ENCODE data around the gene ARHGAP10.
A peak's percentile ranks its signal among the peaks of the same experiment; 100 is the strongest.
"Not testable (repeated sequence)": the region's sequence is repeated elsewhere in the genome, so short reads cannot be mapped to it uniquely, and the experiment has no call there.

The ARHGAP10 gene

GRCh38 chr4:147853706-147854105 is 121.8 kb downstream of the ARHGAP10 start:
- DNase-seq (ENCODE audit: low read depth, low spot score): no peak

DNA sequence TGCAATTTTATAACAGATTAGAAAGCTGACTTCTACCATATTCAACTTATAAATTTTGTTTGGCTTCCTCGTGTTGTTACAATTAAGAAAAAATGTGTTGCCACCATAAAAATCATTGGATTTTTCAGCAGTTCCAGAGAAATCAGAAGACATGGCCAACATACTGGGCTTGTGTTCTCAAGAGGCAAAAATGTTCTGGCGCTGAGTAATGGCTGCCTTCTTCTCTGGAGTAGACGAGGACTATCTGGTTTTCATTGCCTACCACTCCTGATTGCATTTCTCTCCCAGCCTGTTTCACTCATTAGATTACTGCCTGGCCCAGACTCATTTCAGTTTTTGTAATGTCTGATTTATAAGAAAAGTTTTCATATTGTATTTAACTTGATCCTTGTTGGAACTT is 122.3 kb downstream of the ARHGAP10 start:
- no peak for DNase-seq (ENCODE audit: low read depth, low spot score)

DNA sequence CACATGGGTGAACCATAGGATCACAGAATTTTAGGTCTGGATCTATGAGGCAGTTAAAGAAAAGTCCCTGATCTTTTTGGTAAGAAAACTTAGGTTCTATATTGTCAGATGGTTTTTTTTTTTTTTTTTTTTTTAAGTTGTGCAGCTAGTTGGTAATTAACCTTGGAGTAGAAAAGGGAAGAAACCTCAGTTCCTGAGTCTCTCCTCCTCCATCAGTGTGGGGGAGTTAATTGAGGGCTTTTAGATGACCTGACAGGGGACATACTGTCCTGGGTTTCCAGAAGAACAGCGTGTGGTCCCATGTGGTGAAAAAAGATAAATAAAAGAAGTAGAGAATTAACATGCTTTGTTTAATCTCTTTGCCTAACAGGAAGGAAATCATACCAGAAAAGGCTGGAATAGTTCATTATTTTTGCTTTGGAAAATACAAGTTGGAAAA is 123.7 kb downstream of the ARHGAP10 start:
- no peak for DNase-seq (ENCODE audit: low read depth, low spot score)

GRCh38 chr4:147860960-147861359 is 129.1 kb downstream of the ARHGAP10 start:
- DNase-seq (ENCODE audit: low read depth, low spot score): no peak

- no peak for DNase-seq (ENCODE audit: low read depth, low spot score)
These were observed 130.3 kb downstream of the ARHGAP10 start for GRCh38 chr4:147862043-147862692.

DNA sequence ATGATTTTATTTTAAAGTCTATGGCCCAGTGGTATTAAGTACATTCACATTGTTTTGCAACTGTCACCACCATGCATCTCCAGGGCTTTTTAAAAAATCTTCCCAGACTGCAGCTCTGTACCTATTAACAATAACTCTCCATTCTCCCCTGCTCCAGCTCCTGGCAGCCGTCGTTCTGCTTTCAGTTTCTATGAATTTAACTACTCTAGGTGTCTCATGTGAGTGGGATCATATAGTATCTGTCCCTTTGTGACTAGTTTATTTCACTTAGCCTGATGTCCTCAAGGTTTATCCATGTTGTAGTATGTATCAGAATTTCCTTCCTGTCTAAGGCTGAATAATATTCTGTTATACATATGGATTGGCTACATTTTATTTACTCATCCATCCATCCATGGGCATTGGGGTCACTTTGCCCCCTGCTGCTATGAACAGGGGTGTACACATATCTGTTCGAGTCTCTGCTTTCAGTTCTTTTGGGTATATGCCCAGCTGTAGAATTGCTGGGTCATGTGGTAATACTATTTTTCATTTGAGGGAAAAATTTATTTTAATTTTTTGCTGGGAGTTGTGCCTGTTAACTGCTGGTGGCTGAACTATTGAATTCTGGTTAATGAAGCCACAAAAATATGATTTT is 131.3 kb downstream of the ARHGAP10 start:
- no peak for DNase-seq (ENCODE audit: low read depth, low spot score)

DNA sequence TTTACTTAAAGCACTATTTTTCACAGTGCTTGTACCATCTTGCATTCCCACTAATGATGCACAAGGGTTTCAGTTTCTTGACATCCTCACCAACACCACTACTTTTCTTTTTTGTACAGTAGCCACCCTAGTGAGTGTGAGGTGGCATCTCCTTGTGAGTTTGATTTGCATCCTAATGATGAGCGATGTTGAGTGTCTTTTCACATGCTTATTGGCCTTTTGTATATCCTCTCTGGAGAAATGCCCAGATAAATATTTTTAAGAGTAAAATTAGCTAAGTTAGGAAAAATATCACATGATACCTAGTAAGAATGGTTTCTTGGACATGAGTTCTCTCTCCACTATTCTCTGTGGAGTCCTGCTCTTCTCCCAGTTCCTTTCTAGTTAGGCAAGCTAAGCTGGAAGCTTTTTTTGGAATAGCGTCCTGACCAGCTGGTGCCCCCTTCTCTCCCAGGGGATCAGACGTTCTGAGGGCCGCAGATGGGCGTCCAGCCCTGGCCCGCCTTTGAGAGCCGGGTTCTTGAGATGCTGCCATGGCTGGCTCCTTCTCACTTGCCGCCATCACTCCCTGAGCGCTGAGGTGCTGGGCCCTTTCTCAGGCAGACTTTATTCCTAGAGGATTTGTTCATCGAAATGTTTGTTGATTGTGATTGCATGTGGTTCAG is 132.1 kb downstream of the ARHGAP10 start:
- DNase-seq (ENCODE audit: low read depth, low spot score): no peak

- no peak for DNase-seq (ENCODE audit: low read depth, low spot score)
These were observed 132.7 kb downstream of the ARHGAP10 start for GRCh38 chr4:147864607-147865006.

- no peak for DNase-seq (ENCODE audit: low read depth, low spot score)
These were observed 134.0 kb downstream of the ARHGAP10 start for GRCh38 chr4:147865926-147866325.

DNA sequence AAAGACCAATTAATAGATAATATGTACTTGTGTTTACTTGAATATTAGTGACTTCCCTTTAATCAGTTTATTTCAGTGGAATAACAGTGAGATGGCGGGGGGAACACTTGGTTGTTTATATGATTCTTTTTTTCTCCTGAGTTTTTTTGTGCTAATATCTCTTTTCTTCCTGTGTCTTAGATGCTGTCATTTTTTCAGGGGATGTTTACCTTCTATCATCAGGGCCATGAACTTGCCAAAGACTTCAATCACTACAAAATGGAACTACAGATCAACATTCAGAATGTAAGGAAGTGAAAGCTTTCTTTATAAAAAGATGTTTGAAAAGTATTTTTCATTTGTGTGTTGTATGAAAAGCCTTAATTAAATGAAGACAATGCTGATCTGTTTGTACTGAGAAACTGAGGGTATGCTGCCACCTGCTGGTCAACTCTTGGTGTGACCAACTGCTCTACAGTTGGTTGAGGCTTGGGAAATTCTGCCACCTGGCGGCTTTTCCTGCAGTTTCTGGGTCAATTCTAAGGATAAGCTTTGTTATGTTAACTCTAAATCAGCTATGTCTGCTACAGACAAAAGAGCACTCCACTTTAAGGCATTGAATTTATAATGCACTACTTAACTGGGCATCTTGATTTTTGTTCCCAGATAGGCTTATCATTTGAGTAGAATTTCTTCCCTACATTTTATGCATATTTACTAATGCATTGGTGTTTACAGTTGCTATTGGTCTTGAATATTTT is 134.8 kb downstream of the ARHGAP10 start:
- DNase-seq (ENCODE audit: low read depth, low spot score): peak; percentile 83

DNA sequence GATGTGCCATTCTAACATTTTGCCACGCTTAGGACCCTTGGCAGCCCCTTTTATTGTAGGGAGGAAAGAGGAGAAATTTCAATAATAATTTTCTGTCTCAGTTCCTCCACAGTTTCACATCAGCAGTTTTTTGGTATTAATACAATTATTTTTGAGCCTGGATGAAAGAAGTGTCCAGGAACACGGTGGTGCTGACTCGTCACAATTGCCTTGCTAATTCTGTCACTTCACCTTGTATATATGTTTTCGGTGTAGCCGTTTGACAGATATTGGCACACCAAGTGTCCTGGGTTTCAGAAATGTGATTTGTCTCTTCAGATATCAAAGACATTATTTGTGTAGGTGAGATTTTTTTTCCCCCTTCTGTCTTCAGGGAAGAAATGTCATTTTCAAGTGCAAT is 142.2 kb downstream of the ARHGAP10 start:
- no peak for DNase-seq (ENCODE audit: low read depth, low spot score)

GRCh38 chr4:147877308-147877771 is 145.5 kb downstream of the ARHGAP10 start:
- no peak for DNase-seq (ENCODE audit: low read depth, low spot score)

- DNase-seq (ENCODE audit: low read depth, low spot score): no peak
These were observed 147.8 kb downstream of the ARHGAP10 start for GRCh38 chr4:147879676-147880075.

GRCh38 chr4:147880511-147880910 is 148.6 kb downstream of the ARHGAP10 start:
- DNase-seq (ENCODE audit: low read depth, low spot score): no peak

GRCh38 chr4:147884536-147884935 is 152.6 kb downstream of the ARHGAP10 start:
- no peak for DNase-seq (ENCODE audit: low read depth, low spot score)

DNA sequence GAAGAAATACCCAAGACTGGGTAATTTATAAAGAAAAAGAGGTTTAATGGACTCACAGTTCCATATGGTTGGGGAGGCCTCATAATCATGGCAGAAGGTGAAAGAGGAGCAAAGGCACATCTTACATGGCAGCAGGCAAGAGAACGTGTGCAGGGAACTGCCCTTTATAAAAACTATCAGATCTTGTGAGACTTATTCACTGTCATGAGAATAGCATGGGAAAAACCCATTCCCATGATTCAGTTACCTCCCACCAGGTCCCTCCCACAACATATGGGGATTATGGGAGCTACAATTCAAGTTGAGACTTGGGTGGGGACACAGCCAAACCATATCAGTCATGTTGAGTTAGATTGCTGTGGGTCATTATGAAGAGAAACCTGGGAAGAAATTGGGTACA is 153.3 kb downstream of the ARHGAP10 start:
- DNase-seq (ENCODE audit: low read depth, low spot score): not testable (repeated sequence)

DNA sequence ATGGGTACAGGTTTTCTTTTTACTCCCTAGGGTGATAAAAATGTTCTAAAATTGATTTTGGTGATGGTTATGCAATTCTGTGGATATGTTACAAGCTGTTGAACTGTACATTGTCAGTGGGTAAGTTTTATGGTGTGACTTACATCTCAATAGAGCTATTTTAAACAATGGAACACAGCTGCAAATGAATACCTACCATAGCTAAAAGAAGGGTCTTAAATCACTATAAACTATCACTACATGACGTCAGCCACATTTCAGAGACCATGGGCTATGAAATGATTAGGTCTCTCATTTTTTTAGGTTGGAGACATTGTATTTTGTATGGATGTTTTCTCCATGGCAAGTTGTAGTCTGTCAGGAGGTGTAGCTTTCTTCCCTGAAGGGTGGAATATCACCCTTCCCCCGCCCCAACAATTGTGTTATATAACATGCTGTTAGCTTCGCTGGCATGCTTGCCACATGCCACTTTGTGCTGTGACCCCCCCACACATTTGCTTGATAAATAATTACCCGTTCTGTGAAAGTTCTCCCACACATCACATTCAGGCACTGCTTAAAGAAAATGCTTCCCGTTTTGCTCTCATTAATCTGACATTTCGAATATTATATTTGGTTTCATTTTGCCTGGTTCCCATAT is 159.7 kb downstream of the ARHGAP10 start:
- DNase-seq (ENCODE audit: low read depth, low spot score): no peak

- no peak for DNase-seq (ENCODE audit: low read depth, low spot score)
These were observed 167.6 kb downstream of the ARHGAP10 start for GRCh38 chr4:147899512-147899911.

- no peak for DNase-seq (ENCODE audit: low read depth, low spot score)
These were observed 169.5 kb downstream of the ARHGAP10 start for GRCh38 chr4:147901388-147901787.

GRCh38 chr4:147901916-147902315 is 170.0 kb downstream of the ARHGAP10 start:
- DNase-seq (ENCODE audit: low read depth, low spot score): no peak

- DNase-seq (ENCODE audit: low read depth, low spot score): no peak
These were observed 177.3 kb downstream of the ARHGAP10 start for GRCh38 chr4:147909225-147909624.

DNA sequence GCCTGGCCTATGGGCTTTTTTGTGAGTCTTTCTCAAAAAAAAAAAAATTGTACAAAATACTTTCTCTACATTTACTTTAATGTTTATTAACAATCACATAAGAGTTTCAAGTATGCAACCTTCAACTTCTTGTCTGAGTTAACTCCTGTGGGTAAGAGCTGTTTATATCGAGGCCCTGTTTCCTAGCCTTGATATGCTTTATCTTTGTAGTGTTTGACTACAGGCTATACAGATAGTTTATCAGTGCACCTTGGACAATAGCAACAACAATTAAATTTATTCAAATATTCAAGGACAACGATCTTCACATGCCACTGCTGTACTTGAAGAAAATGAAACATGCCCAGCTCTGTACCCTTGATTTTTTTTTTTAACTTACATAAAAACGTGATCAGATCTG is 178.4 kb downstream of the ARHGAP10 start:
- DNase-seq (ENCODE audit: low read depth, low spot score): no peak

Measured in activated naive CD8-positive, alpha-beta T cell treated with anti-CD3 and anti-CD28 coated beads, Interleukin-2, amount 50 U/mL, for 16 hours (primary cell).